OCI-LY3 (cell line): Measurements from ENCODE around the gene SHISA6.

Experiments used
- H2AFZ ChIP-seq: fragments of 200-600, 300-600 bp; shearing (Covaris generic); 2 replicates; pipeline ENCODE4 v1.6.0; 2014; ENCODE audit warnings: antibody characterized with exemption, low read depth, low read length
- H3K27ac ChIP-seq: fragments of 200-600, 300-600 bp; sonication (generic); 2 replicates; pipeline ENCODE4 v1.5.1; 2014; ENCODE audit warnings: mild to moderate bottlenecking, low read length, moderate library complexity, mixed read lengths
- H3K27me3 ChIP-seq: fragments of 200-600, 300-600 bp; sonication (generic); 2 replicates; pipeline ENCODE4 v1.6.1; 2014; ENCODE audit warnings: low read depth, low read length, mixed read lengths
- H3K36me3 ChIP-seq: fragments of 200-600, 300-600 bp; sonication (generic); replicated peaks from 2 replicates; pipeline ENCODE3; 2014; ENCODE audit warnings: low read depth, low read length, mixed read lengths
- H3K4me1 ChIP-seq: fragments of 300-600, 200-600 bp; sonication (generic); 2 replicates; pipeline ENCODE4 v1.6.1; 2014; ENCODE audit warnings: low read length, mixed read lengths
- H3K4me2 ChIP-seq: fragments of 200-600, 300-600 bp; sonication (generic); 2 replicates; pipeline ENCODE4 v1.6.1; 2014; ENCODE audit warnings: low read length, mixed read lengths
- H3K4me3 ChIP-seq: fragments of 300-600, 200-600 bp; sonication (generic); 2 replicates; pipeline ENCODE4 v1.5.1; 2014; ENCODE audit warnings: antibody characterized with exemption, mild to moderate bottlenecking, low read length, moderate library complexity
- H3K79me2 ChIP-seq: fragments of 300-600, 200-600 bp; shearing (Covaris generic); 2 replicates; pipeline ENCODE4 v1.6.1; 2014; ENCODE audit warnings: mild to moderate bottlenecking, low read length, mixed read lengths
- H3K9ac ChIP-seq: fragments of 300-600, 200-600 bp; shearing (Covaris generic); 2 replicates; pipeline ENCODE4 v1.6.0; 2014; ENCODE audit warnings: mild to moderate bottlenecking, low read length, moderate library complexity
- H3K9me3 ChIP-seq: fragments of 200-600, 300-600 bp; shearing (Covaris generic); 2 replicates; pipeline ENCODE4 v1.6.1; 2014; ENCODE audit warnings: low read length, mixed read lengths; ENCODE audit not compliant: insufficient read depth
- H4K20me1 ChIP-seq: fragments of 200-600, 300-600 bp; sonication (generic); 2 replicates; pipeline ENCODE4 v1.6.1; 2016; ENCODE audit warnings: low read length, mixed read lengths; ENCODE audit not compliant: insufficient read depth
- CTCF ChIP-seq: fragments of 200-600, 300-600 bp; sonication (generic); IDR thresholded peaks from 2 replicates; pipeline ENCODE4 v1.5.1; 2014; ENCODE audit warnings: antibody characterized with exemption, low read length, low read depth
- EZH2phosphoT487 ChIP-seq: fragments of 200-600 bp; shearing (Covaris generic); IDR thresholded peaks from 2 replicates; pipeline ENCODE4 v1.6.1; 2018; ENCODE audit warnings: antibody characterized with exemption, mixed run types, low read depth

SHISA6 gene

GRCh38 chr17:11319894-11320293, 78.9 kb downstream of the SHISA6 start:
- no peak overlapping the region for H3K9ac ChIP-seq
- H3K27ac ChIP-seq, result no peak overlapping the region
- no peak for TF ChIP-seq EZH2phosphoT487
- no peak for TF ChIP-seq CTCF
- H3K4me1 ChIP-seq, result no peaks in the 10 kb centered on the region
- H3K4me3 ChIP-seq, result no peak overlapping the region
- no peaks in the 10 kb centered on the region for H3K27me3 ChIP-seq
- no peaks in the 10 kb centered on the region for H3K79me2 ChIP-seq
- no peaks in the 10 kb centered on the region for H3K36me3 ChIP-seq
- no peaks in the 10 kb centered on the region for H4K20me1 ChIP-seq
- no peak overlapping the region for H3K4me2 ChIP-seq
- H2AFZ ChIP-seq, result no peak overlapping the region
- H3K9me3 ChIP-seq, result no peaks in the 10 kb centered on the region

GRCh38 chr17:11324021-11324420, 83.0 kb downstream of the SHISA6 start:
- TF ChIP-seq CTCF (no peak), EZH2phosphoT487 (no peak)
- H4K20me1 ChIP-seq, result no peaks in the 10 kb centered on the region
- no peaks in the 10 kb centered on the region for H3K79me2 ChIP-seq
- H3K36me3 ChIP-seq, result no peaks in the 10 kb centered on the region
- no peak overlapping the region for H2AFZ ChIP-seq
- H3K9me3 ChIP-seq, result no peaks in the 10 kb centered on the region
- H3K9ac ChIP-seq, result no peak overlapping the region
- no peak overlapping the region for H3K4me3 ChIP-seq
- no peak overlapping the region for H3K4me2 ChIP-seq
- H3K27me3 ChIP-seq, result no peaks in the 10 kb centered on the region
- no peaks in the 10 kb centered on the region for H3K4me1 ChIP-seq
- no peak overlapping the region for H3K27ac ChIP-seq

- no peak overlapping the region for H3K9ac ChIP-seq
- H2AFZ ChIP-seq, result no peak overlapping the region
- no peak overlapping the region for H3K4me3 ChIP-seq
- H3K36me3 ChIP-seq, result no peaks in the 10 kb centered on the region
- no peaks in the 10 kb centered on the region for H4K20me1 ChIP-seq
- H3K9me3 ChIP-seq, result no peaks in the 10 kb centered on the region
- H3K4me1 ChIP-seq, result no peaks in the 10 kb centered on the region
- no peaks in the 10 kb centered on the region for H3K27me3 ChIP-seq
- H3K4me2 ChIP-seq, result no peak overlapping the region
- TF ChIP-seq EZH2phosphoT487, result no peak
- TF ChIP-seq CTCF, result no peak
- H3K27ac ChIP-seq, result no peak overlapping the region
- no peaks in the 10 kb centered on the region for H3K79me2 ChIP-seq
These were observed 83.9 kb downstream of the SHISA6 start for GRCh38 chr17:11324846-11325420.

GRCh38 chr17:11326492-11326891, 85.5 kb downstream of the SHISA6 start:
- H3K36me3 ChIP-seq, result no peaks in the 10 kb centered on the region
- H3K4me3 ChIP-seq, result no peak overlapping the region
- H3K9ac ChIP-seq, result no peak overlapping the region
- H4K20me1 ChIP-seq, result no peaks in the 10 kb centered on the region
- no peaks in the 10 kb centered on the region for H3K79me2 ChIP-seq
- no peaks in the 10 kb centered on the region for H3K9me3 ChIP-seq
- TF ChIP-seq EZH2phosphoT487 (no peak), CTCF (no peak)
- no peak overlapping the region for H3K4me2 ChIP-seq
- H3K4me1 ChIP-seq, result no peaks in the 10 kb centered on the region
- H3K27me3 ChIP-seq, result no peaks in the 10 kb centered on the region
- no peak overlapping the region for H2AFZ ChIP-seq
- no peak overlapping the region for H3K27ac ChIP-seq
